ENCODE data around the gene LYST. TPM values are rescaled to one million over a fixed set of nuclear protein-coding genes. Genes with fewer than 3 reads are reported as not detected.

The LYST gene
- total and polyA plus RNA-seq, 5 donors: 3.8 to 15.3 (median 12.0) TPM

GRCh38 chr1:235883261-235883927 is 16.7 kb upstream of the LYST start:
- intact Hi-C loops (cut with DNase I): no loop called here
- no peak overlapping the region for H3K4me3 ChIP-seq (ENCODE audit: low read length)
- 23% methylated on average over 12 of the region's 12 CpGs for WGBS
- no peaks in the 10 kb centered on the region for H3K9me3 ChIP-seq (ENCODE audit: control insufficient read depth, low read length)
- no peaks in the 10 kb centered on the region for H3K27me3 ChIP-seq (ENCODE audit: control insufficient read depth, insufficient read depth)
- peak overlapping the region; percentile 49 for H3K27ac ChIP-seq (ENCODE audit: low read length)
- H3K4me1 ChIP-seq (ENCODE audit: control insufficient read depth, insufficient read depth, low read length): peaks cover 5% of the 10 kb centered on the region
- DNase-seq (peak; percentile 89 to 93 (median 91)), ATAC-seq (peak; percentile 86)

GRCh38 chr1:235882816-235883215 is 16.1 kb upstream of the LYST start:
- ATAC-seq (peak in 1 of 2 donors; percentile 27), DNase-seq (no peak)
- no peak overlapping the region for H3K27ac ChIP-seq (ENCODE audit: low read length)
- H3K4me3 ChIP-seq (ENCODE audit: low read length): no peak overlapping the region
- no peaks in the 10 kb centered on the region for H3K9me3 ChIP-seq (ENCODE audit: control insufficient read depth, low read length)
- H3K27me3 ChIP-seq (ENCODE audit: control insufficient read depth, insufficient read depth): no peaks in the 10 kb centered on the region
- intact Hi-C loops (cut with DNase I): no loop called here
- WGBS: 54% methylated on average over 6 of the region's 6 CpGs
- H3K4me1 ChIP-seq (ENCODE audit: control insufficient read depth, insufficient read depth, low read length): peaks cover 5% of the 10 kb centered on the region

GRCh38 chr1:235881930-235882700 is 15.4 kb upstream of the LYST start:
- Histone ChIP-seq H3K4me3 (ENCODE audit: low read length) (no peak overlapping the region), H3K27me3 (ENCODE audit: control insufficient read depth, insufficient read depth) (no peaks in the 10 kb centered on the region), H3K4me1 (ENCODE audit: control insufficient read depth, insufficient read depth, low read length) (peaks cover 5% of the 10 kb centered on the region), H3K9me3 (ENCODE audit: control insufficient read depth, low read length) (no peaks in the 10 kb centered on the region), H3K27ac (ENCODE audit: low read length) (no peak overlapping the region)
- no peak for DNase-seq
- ATAC-seq: no peak
- intact Hi-C loops (cut with DNase I): no loop called here
- 85% methylated on average over 5 of the region's 5 CpGs for WGBS

- Histone ChIP-seq H3K9me3 (ENCODE audit: control insufficient read depth, low read length) (no peaks in the 10 kb centered on the region), H3K27ac (ENCODE audit: low read length) (no peak overlapping the region), H3K4me1 (ENCODE audit: control insufficient read depth, insufficient read depth, low read length) (peaks cover 2% of the 10 kb centered on the region), H3K27me3 (ENCODE audit: control insufficient read depth, insufficient read depth) (no peaks in the 10 kb centered on the region), H3K4me3 (ENCODE audit: low read length) (no peak overlapping the region)
- 56% methylated on average over 6 of the region's 6 CpGs for WGBS
- peak in 1 of 3 donors; percentile 57 for DNase-seq
- intact Hi-C loops (cut with DNase I): loop anchor here in 2 of 4 donors (10.0 kb wide), 1 partner anchor 97 kb away; no protein-coding TSS in a partner anchor
- ATAC-seq: peak; percentile 58 to 85
These were observed 11.5 kb upstream of the LYST start for GRCh38 chr1:235878082-235878811.

- Histone ChIP-seq H3K4me1 (ENCODE audit: control insufficient read depth, insufficient read depth, low read length) (no peaks in the 10 kb centered on the region), H3K4me3 (ENCODE audit: low read length) (no peak overlapping the region), H3K9me3 (ENCODE audit: control insufficient read depth, low read length) (no peaks in the 10 kb centered on the region), H3K27me3 (ENCODE audit: control insufficient read depth, insufficient read depth) (no peaks in the 10 kb centered on the region), H3K27ac (ENCODE audit: low read length) (no peak overlapping the region)
- WGBS: 55% methylated on average over 2 of the region's 2 CpGs
- intact Hi-C loops (cut with DNase I): loop anchor here in 2 of 4 donors (10.0 kb wide), 1 partner anchor 98 kb away; no protein-coding TSS in a partner anchor
- no peak for ATAC-seq
- DNase-seq: no peak
These were observed 9.7 kb upstream of the LYST start for GRCh38 chr1:235876402-235876841.

- ATAC-seq: no peak
- WGBS: 85% methylated on average over 4 of the region's 4 CpGs
- Histone ChIP-seq H3K27ac (ENCODE audit: low read length) (no peak overlapping the region), H3K9me3 (ENCODE audit: control insufficient read depth, low read length) (no peaks in the 10 kb centered on the region), H3K27me3 (ENCODE audit: control insufficient read depth, insufficient read depth) (no peaks in the 10 kb centered on the region), H3K4me3 (ENCODE audit: low read length) (no peak overlapping the region), H3K4me1 (ENCODE audit: control insufficient read depth, insufficient read depth, low read length) (no peaks in the 10 kb centered on the region)
- no peak for DNase-seq
- intact Hi-C loops (cut with DNase I): loop anchor here in 2 of 4 donors (10.0 kb wide), 1 partner anchor 100 kb away; no protein-coding TSS in a partner anchor
These were observed 8.4 kb upstream of the LYST start for GRCh38 chr1:235875036-235875597.

GRCh38 chr1:235874261-235874660 is 7.6 kb upstream of the LYST start:
- ATAC-seq (no peak), DNase-seq (no peak)
- no peaks in the 10 kb centered on the region for H3K27me3 ChIP-seq (ENCODE audit: control insufficient read depth, insufficient read depth)
- intact Hi-C loops (cut with DNase I): loop anchor here in 2 of 4 donors (10.0 kb wide), 1 partner anchor 101 kb away; no protein-coding TSS in a partner anchor
- H3K4me3 ChIP-seq (ENCODE audit: low read length): no peak overlapping the region
- no peak overlapping the region for H3K27ac ChIP-seq (ENCODE audit: low read length)
- H3K9me3 ChIP-seq (ENCODE audit: control insufficient read depth, low read length): no peaks in the 10 kb centered on the region
- H3K4me1 ChIP-seq (ENCODE audit: control insufficient read depth, insufficient read depth, low read length): no peaks in the 10 kb centered on the region
- WGBS: 57% methylated on average over 4 of the region's 4 CpGs

GRCh38 chr1:235873571-235873970 is 6.9 kb upstream of the LYST start:
- intact Hi-C loops (cut with DNase I): loop anchor here in 2 of 4 donors (10.0 kb wide), 1 partner anchor 101 kb away; no protein-coding TSS in a partner anchor
- H3K27me3 ChIP-seq (ENCODE audit: control insufficient read depth, insufficient read depth): no peaks in the 10 kb centered on the region
- H3K9me3 ChIP-seq (ENCODE audit: control insufficient read depth, low read length): no peaks in the 10 kb centered on the region
- no peak overlapping the region for H3K4me3 ChIP-seq (ENCODE audit: low read length)
- 75% methylated on average over 2 of the region's 2 CpGs for WGBS
- DNase-seq (no peak), ATAC-seq (no peak)
- H3K27ac ChIP-seq (ENCODE audit: low read length): no peak overlapping the region
- H3K4me1 ChIP-seq (ENCODE audit: control insufficient read depth, insufficient read depth, low read length): no peaks in the 10 kb centered on the region

- H3K4me3 ChIP-seq (ENCODE audit: low read length): no peak overlapping the region
- H3K9me3 ChIP-seq (ENCODE audit: control insufficient read depth, low read length): no peaks in the 10 kb centered on the region
- no peaks in the 10 kb centered on the region for H3K4me1 ChIP-seq (ENCODE audit: control insufficient read depth, insufficient read depth, low read length)
- H3K27me3 ChIP-seq (ENCODE audit: control insufficient read depth, insufficient read depth): no peaks in the 10 kb centered on the region
- no peak for DNase-seq
- intact Hi-C loops (cut with DNase I): loop anchor here in 2 of 4 donors (10.0 kb wide), 1 partner anchor 102 kb away; no protein-coding TSS in a partner anchor
- H3K27ac ChIP-seq (ENCODE audit: low read length): no peak overlapping the region
- 50% methylated on average over 1 of the region's 1 CpG for WGBS
- ATAC-seq: no peak
These were observed 6.3 kb upstream of the LYST start for GRCh38 chr1:235873045-235873444.

- WGBS: 80% methylated on average over 6 of the region's 6 CpGs
- H3K9me3 ChIP-seq (ENCODE audit: control insufficient read depth, low read length): no peaks in the 10 kb centered on the region
- H3K27ac ChIP-seq (ENCODE audit: low read length): no peak overlapping the region
- intact Hi-C loops (cut with DNase I): loop anchor here in 2 of 4 donors (10.0 kb wide), 1 partner anchor 103 kb away; no protein-coding TSS in a partner anchor
- no peaks in the 10 kb centered on the region for H3K4me1 ChIP-seq (ENCODE audit: control insufficient read depth, insufficient read depth, low read length)
- no peak for ATAC-seq
- no peak for DNase-seq
- no peaks in the 10 kb centered on the region for H3K27me3 ChIP-seq (ENCODE audit: control insufficient read depth, insufficient read depth)
- no peak overlapping the region for H3K4me3 ChIP-seq (ENCODE audit: low read length)
These were observed 5.6 kb upstream of the LYST start for GRCh38 chr1:235872270-235872669.

Data from right cardiac atrium (tissue), 5 donors.